Measurements from ENCODE around the gene TRAK2.

DNA sequence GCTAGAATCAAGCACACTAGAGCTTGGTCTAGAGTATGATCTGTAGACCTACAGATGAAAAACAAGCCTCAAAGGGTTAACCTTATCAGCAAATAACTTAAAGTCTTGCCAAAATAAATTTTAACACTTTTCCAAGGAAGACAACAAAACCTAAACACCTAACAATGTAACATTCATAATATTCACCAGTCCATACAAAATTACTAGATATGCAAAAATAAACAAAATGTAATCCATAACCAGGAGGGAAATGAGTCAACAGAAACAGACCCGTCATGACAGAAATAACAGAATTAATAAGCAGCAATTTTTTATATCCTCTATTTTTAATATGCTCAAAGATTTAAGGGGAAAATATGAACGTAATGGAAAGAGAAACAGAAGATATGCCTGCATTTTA is 36.1 kb downstream of the TRAK2 start:
- TF ChIP-seq, protein P1, sequence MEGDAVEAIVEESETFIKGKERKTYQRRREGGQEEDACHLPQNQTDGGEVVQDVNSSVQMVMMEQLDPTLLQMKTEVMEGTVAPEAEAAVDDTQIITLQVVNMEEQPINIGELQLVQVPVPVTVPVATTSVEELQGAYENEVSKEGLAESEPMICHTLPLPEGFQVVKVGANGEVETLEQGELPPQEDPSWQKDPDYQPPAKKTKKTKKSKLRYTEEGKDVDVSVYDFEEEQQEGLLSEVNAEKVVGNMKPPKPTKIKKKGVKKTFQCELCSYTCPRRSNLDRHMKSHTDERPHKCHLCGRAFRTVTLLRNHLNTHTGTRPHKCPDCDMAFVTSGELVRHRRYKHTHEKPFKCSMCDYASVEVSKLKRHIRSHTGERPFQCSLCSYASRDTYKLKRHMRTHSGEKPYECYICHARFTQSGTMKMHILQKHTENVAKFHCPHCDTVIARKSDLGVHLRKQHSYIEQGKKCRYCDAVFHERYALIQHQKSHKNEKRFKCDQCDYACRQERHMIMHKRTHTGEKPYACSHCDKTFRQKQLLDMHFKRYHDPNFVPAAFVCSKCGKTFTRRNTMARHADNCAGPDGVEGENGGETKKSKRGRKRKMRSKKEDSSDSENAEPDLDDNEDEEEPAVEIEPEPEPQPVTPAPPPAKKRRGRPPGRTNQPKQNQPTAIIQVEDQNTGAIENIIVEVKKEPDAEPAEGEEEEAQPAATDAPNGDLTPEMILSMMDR (IDR thresholded peaks at IDR 0.05): no peak
- no peak for TF ChIP-seq POLR2A (IDR thresholded peaks at IDR 0.05)
- no peak for TF ChIP-seq EP300 (IDR thresholded peaks at IDR 0.05; ENCODE audit: low read depth)
- no peak for TF ChIP-seq POLR2AphosphoS5 (IDR thresholded peaks at IDR 0.05)
